RKO (cell line): ENCODE measurements around the gene DMRTA2.

Experiments used
- DNase-seq: peaks from one replicate; pipeline ENCODE4 v3.0.0-alpha.2; 2016; ENCODE audit warnings: low spot score

DMRTA2 gene

GRCh38 chr1:50422946-50423669 is at the start of gene DMRTA2:
Gene DMRTA2 (minus strand): TSS chr1:50423443. CDS start chr1:50421536, 1,907 bp downstream.
- DNase-seq = peak; percentile 75

- no peak for DNase-seq
Measured at GRCh38 chr1:50471967-50472366, 48.7 kb upstream of the DMRTA2 start.

- no peak for DNase-seq
Measured at GRCh38 chr1:50462964-50463363, 39.7 kb upstream of the DMRTA2 start.

- no peak for DNase-seq
Measured at GRCh38 chr1:50458507-50458906, 35.3 kb upstream of the DMRTA2 start.

- DNase-seq = no peak
Measured at GRCh38 chr1:50454911-50455310, 31.7 kb upstream of the DMRTA2 start.

- DNase-seq = no peak
Measured at GRCh38 chr1:50453266-50453665, 30.0 kb upstream of the DMRTA2 start.

- no peak for DNase-seq
Measured at GRCh38 chr1:50452700-50453099, 29.5 kb upstream of the DMRTA2 start.

- no peak for DNase-seq
Measured at GRCh38 chr1:50450861-50451653, 27.8 kb upstream of the DMRTA2 start.

- DNase-seq = no peak
Measured at GRCh38 chr1:50447961-50448360, 24.7 kb upstream of the DMRTA2 start.

GRCh38 chr1:50441183-50441582 is 17.9 kb upstream of the DMRTA2 start:
- DNase-seq = no peak

GRCh38 chr1:50438945-50439344 is 15.7 kb upstream of the DMRTA2 start:
- peak; percentile 71 for DNase-seq

- no peak for DNase-seq
Measured at GRCh38 chr1:50436489-50436888, 13.2 kb upstream of the DMRTA2 start.

- no peak for DNase-seq
Measured at GRCh38 chr1:50430010-50430405, 6.8 kb upstream of the DMRTA2 start.

GRCh38 chr1:50427818-50428779 is 4.9 kb upstream of the DMRTA2 start:
- DNase-seq = no peak

GRCh38 chr1:50427086-50427817 is 4.0 kb upstream of the DMRTA2 start:
- no peak for DNase-seq

GRCh38 chr1:50426702-50427085 is 3.5 kb upstream of the DMRTA2 start:
- DNase-seq = no peak

GRCh38 chr1:50426108-50426700 is 3.0 kb upstream of the DMRTA2 start:
- DNase-seq = no peak

GRCh38 chr1:50425376-50426107 is 2.3 kb upstream of the DMRTA2 start:
- no peak for DNase-seq

- DNase-seq = peak; percentile 40
Measured at GRCh38 chr1:50424884-50425375, 1.7 kb upstream of the DMRTA2 start.
